HG03135 (cell line): ENCODE data around the gene MBD3L2.
"Not testable (repeated sequence)": the region's sequence is repeated elsewhere in the genome, so short reads cannot be mapped to it uniquely, and the experiment has no call there.

ENCODE experiments used
- ATAC-seq: cut with Tn5 transposase; IDR thresholded peaks from one replicate; pipeline ENCODE4 v1.9.1; 2021; ENCODE audit warnings: mild to moderate bottlenecking, moderate library complexity; ENCODE audit not compliant: unreplicated experiment

MBD3L2 gene

GRCh38 chr19:7049021-7049420, at the start of gene MBD3L2:
TSS of gene MBD3L2 (plus strand) at chr19:7049321. CDS start at chr19:7049374, 53 bp downstream.
- ATAC-seq: not testable (repeated sequence)

DNA sequence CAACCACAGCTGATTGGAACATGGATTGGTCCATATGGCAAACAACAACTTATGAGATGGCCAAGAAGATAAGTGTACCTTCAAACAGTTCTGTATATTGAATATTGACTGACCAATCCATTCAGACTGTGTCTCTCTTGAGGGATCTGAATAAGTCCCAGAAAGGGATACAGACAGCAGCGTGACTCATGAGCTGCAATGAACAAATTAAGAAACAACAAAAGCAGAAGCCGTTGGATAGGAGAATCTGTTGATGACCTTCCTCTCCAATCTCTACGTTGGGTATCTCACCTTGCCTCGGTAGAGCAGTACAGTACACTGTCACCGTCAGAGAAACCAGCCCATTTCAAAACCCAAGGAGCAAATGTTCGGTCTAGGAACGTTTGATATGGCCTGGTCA, 49.2 kb upstream of the MBD3L2 start:
- ATAC-seq: no peak

DNA sequence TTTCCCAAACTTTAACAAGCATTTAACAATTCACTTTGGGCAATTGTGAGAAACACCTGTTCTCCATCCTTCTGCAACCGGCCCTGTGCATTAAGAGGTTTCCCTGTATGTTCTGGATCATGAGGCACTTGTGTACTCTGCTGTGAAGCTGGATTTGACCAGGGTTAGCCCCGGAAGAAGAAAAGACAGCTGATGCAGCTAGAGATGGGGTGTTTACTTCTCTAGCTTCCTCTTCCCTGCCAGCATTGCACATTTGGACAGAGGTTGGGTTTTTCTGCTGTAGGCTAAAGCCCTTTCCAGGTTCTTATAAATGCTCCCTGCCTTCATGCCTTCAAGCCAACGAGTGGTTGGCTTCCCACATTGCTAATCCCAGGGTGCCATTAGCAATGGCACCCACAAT, 48.8 kb upstream of the MBD3L2 start:
- no peak for ATAC-seq

- ATAC-seq: no peak
Measured at GRCh38 chr19:7000816-7001215, 48.3 kb upstream of the MBD3L2 start.

DNA sequence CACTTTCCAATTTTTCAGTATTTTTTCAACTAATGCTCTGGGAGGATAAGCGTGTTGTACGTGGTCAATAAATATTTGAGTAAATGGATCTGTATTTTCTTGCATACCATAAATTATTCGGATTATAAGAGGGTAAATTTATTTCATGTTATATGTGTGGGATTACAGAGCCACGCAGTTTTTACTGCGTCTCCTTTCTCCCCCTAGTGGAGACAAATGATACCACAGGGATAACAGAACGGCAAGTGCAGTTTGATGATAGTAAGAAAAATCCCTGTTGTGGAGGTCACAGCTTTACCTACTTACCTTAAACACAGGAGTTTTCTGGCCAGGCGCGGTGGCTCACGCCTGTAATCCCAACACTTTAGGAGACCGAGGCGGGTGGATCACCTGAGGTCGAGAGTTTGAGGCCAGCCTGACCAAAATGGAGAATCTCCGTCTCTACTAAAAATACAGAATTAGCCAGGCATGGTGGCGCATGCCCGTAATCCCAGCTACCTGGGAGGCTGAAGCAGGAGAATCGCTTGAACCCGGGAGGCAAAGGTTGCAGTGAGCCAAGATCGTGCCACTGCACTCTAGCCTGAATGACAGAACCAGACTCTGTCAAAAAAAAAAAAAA, 44.7 kb upstream of the MBD3L2 start:
- ATAC-seq: no peak

DNA sequence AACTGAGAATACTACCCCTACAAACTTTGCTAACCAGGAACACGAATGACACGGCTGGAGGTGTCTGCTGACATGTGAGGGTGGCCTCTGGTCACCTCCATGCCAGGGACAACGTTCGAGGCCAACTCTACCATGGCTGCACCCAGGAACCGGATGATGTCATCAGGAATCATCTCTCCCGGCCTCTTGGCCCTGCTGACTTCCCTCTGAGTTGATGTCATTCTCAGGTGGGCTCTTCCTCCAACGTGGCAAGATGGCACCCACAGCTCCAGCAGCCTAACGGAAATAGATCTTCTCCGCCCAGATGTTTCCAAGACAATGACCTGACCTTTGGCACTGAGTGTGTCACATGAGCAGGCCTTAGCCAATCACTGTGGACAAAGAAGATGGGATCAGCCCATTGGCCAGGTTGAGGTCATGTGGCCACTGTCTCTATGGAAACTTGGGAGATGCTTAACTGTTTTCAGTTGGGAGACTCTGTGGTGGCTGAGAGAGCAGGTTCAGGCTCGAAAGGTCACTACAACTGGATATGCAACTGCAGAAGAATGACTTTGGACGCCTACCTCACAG, 42.9 kb upstream of the MBD3L2 start:
- no peak for ATAC-seq

- no peak for ATAC-seq
Measured at GRCh38 chr19:7007859-7008258, 41.3 kb upstream of the MBD3L2 start.

DNA sequence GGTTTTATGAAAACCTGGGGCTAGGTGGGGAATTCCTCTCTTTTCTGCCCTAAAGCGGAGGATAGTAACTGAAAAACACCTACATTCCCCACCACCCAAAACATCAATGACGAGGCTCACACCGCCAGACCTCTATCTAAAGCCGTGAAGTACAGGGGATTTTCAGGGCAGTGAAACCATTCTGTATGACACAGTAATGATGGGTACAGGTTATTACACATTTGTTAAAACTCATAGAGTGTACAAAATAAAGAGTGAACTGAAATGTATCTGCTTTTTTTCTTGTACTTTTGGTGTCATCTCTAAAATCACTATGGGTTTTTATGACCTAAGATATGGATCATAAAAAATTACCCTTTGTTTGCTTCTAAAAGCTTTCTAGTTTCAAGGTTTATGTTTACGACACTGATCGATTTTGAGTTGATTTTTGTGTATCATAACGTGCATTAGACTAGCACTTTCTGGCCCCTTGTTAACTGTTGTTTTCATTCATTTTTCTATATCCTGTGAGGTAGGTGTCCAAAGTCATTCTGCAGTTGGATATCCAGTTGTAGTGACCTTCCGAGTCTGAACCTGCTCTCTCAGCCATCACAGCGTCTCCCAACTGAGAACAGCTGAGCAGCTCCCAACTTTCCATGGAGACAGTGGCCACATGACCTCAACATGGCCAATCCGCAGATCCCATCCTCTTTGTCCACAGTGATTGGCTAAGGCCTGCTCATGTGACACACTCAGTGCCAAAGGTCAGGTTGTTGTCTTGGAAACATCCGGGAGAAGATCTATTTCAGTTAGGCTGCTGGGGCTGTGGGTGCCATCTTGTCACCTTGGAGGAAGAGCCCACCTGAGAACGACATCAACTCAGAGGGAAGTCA, 38.2 kb upstream of the MBD3L2 start:
- no peak for ATAC-seq

DNA sequence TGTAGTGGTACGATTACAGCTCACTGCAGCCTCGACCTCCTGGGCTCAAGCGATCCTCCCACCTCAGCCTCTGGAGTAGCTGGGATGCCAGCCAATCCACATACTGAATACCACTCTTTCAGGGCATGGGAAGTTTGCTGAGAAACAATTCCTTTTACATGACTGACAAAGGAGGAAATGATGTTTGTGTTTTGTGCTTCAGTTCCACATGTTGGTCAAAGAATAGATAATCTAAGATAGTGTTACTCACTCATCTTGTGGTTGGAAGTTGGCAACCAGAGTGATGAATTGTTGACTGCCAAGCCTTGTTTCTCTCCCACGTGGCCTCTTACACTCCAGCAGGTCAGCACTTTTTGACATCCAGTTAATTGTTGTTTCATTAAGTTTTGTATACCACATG, 35.4 kb upstream of the MBD3L2 start:
- ATAC-seq: no peak

DNA sequence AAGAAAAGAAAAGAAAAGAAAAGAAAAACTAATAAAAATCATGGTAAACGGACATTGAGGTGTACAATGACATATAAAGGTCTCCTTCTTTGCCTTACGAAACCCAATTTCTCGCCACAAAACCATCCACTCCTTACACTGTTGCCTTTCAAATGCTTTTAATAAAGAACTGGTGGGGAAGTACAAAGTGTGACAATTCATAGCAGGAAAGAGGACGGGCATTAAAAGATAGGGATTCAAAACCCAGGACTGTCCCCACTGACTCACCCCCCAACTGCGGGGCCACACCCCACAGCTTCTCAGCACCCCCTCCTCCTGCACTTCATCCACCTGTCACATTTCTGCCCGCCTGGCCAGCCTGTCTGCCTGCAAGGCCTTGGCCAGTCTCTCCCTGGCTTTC, 30.3 kb upstream of the MBD3L2 start:
- no peak for ATAC-seq

DNA sequence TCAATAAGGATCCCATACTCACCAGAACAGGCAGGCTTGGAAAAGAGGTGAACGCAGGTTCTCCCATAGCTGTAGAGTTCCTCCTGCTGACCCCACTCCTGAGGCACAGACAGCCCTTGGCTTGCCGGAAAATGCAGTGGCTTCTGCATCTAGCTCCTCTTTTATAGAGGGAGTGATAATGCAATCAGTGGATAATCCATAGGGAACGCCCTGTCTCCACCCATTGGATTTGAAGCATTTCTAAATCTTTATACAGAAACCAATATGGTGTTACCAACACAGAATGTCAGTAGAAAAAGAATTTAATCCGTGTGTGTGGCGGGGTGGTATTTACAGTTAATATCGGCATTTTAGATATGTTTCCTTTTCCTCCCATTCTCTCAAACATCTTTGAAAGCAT, 27.8 kb upstream of the MBD3L2 start, which contains the start of gene MBD3L2B:
TSS of gene MBD3L2B (minus strand) at position 101 of the 400 bp plus-strand sequence. CDS start at position 67, 34 bp downstream.
- ATAC-seq: not testable (repeated sequence)

DNA sequence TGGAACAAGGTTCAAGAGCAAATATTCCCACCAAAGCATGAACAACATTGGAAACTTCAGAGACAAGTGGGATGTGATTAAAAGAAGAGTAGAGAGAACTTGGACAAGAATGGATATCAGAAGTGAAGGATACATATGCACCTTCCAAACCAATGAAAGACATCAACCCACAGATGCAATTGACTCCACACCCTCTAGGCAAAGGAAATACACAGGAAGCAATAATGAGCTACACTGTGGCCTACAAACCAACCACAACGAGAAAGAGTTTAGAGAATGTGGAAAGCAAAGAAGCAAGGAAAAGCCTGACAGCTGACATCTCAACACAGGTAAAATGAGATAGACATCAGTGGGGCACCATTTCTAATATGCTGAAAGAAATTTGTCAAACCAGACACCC, 20.3 kb upstream of the MBD3L2 start:
- ATAC-seq: not testable (repeated sequence)

GRCh38 chr19:7030278-7030677, 18.8 kb upstream of the MBD3L2 start, which contains the start of gene MBD3L5:
TSS of gene MBD3L5 (plus strand) at chr19:7030578. CDS start at chr19:7030612, 34 bp downstream.
- not testable (repeated sequence) for ATAC-seq

DNA sequence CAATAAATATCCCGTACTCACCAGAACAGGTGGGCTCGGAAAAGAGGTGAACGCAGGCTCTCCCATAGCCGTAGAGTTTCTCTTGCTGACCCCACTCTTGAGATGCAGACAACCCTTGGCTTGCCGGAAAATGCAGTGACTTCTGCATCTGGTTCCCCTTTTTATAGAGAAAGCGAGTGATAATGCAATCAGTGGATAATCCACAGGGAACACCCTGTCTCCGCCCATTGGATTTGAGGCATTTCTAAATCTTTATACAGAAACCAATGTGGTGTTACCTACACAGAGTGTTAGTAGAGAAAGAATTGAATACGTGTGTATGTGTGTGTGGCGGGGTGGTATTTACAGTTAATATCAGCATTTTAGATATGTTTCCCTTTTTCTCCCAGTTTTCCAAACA, 9.0 kb upstream of the MBD3L2 start, which contains the start of gene MBD3L4:
TSS of gene MBD3L4 (minus strand) at position 101 of the 400 bp plus-strand sequence. CDS start at position 66, 35 bp downstream.
- not testable (repeated sequence) for ATAC-seq

DNA sequence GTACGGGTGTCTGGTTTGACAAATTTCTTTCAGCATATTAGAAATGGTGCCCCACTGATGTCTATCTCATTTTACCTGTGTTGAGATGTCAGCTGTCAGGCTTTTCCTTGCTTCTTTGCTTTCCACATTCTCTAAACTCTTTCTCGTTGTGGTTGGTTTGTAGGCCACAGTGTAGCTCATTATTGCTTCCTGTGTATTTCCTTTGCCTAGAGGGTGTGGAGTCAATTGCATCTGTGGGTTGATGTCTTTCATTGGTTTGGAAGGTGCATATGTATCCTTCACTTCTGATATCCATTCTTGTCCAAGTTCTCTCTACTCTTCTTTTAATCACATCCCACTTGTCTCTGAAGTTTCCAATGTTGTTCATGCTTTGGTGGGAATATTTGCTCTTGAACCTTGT, 7.6 kb upstream of the MBD3L2 start:
- ATAC-seq: not testable (repeated sequence)

- ATAC-seq: not testable (repeated sequence)
Measured at GRCh38 chr19:7051421-7051820, 2.3 kb downstream of the MBD3L2 start.

GRCh38 chr19:7052896-7053295, 3.8 kb downstream of the MBD3L2 start:
- not testable (repeated sequence) for ATAC-seq

DNA sequence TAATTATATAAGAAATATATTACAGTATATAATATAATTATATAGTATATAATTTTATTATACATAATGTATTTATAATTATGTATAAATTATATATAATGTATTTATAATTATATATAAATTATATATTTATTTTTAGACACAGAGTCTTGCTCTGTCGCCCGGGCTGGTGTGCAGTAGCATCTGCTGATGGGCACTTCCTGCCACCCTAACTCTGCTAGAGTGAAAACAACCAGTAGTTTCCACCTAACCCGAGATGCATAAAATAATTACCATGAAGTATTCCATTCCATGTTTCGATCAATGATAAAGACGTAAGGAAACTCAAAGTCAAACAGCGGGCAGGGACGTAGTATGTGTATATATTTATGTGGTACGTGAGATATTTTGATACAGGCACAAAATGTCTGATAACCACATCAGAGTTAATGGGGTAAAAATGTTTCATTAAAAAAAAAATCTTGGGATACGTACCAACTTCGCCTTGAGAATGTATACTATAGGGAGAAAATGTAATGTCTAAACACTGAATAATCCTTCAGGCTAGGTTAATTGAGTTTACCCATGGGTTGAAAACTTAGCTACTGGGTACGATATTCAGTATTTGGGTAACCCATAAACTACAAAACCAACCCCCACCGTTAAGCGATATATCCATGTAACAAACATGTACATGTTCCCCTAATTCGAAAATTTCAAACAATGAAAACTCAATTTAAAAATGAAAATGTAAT, 5.7 kb downstream of the MBD3L2 start:
- ATAC-seq: not testable (repeated sequence)

- not testable (repeated sequence) for ATAC-seq
Measured at GRCh38 chr19:7055679-7056078, 6.6 kb downstream of the MBD3L2 start.

GRCh38 chr19:7056371-7056770, 7.2 kb downstream of the MBD3L2 start:
- ATAC-seq: not testable (repeated sequence)

GRCh38 chr19:7058576-7058975, 9.5 kb downstream of the MBD3L2 start, which contains the start of gene MBD3L3:
TSS of gene MBD3L3 (minus strand) at chr19:7058676. CDS start at chr19:7058605, 71 bp downstream.
- ATAC-seq: not testable (repeated sequence)
